PC-3 (cell line): Measurements from ENCODE around the gene DNAJC11.

Experiments used
- CTCF ChIP-seq: fragments of 300-600 bp; sonication (generic); conservative IDR thresholded peaks from 2 replicates; pipeline ENCODE4 v1.5.1; 2017; ENCODE audit warnings: antibody characterized with exemption, low read depth, mild to moderate bottlenecking, low read length
- EZH2 ChIP-seq: fragments of 300-600 bp; sonication (generic); IDR thresholded peaks from one replicate; pipeline ENCODE4 v1.6.1; 2017; ENCODE audit warnings: antibody characterized with exemption, mild to moderate bottlenecking, low read length; ENCODE audit not compliant: unreplicated experiment
- EZH2phosphoT487 ChIP-seq: fragments of 300-600 bp; sonication (generic); IDR thresholded peaks from 2 replicates; pipeline ENCODE4 v1.6.1; 2018; ENCODE audit warnings: mild to moderate bottlenecking, antibody characterized with exemption, low read length, borderline replicate concordance

- no peak for TF ChIP-seq CTCF
- TF ChIP-seq EZH2phosphoT487, result no peak
- TF ChIP-seq EZH2, result no peak
Observed at GRCh38 chr1:6627031-6627430, 74.6 kb downstream of the DNAJC11 start.
